HCT116 (cell line): ENCODE results near the gene SEC16A.

Experiments used
- CEBPB ChIP-seq: IDR thresholded peaks from 2 replicates; pipeline ENCODE4 v1.6.1; 2012; ENCODE audit warnings: low read depth
- CTCF ChIP-seq, 3 experiments: fragments of 200-600 bp in 1 of 3; sonication (generic) in 1 of 3; IDR thresholded peaks in 2 of 3; conservative IDR thresholded peaks in 1 of 3; 2 replicates each; pipeline ENCODE4 v1.5.1; 2012 to 2017; ENCODE audit warnings: low read depth in 2 of 3, low read length in 2 of 3, antibody characterized with exemption in 1 of 3, borderline replicate concordance in 1 of 3, control low read depth in 1 of 3, mild to moderate bottlenecking in 1 of 3, mixed read lengths in 1 of 3, mixed run types in 1 of 3, moderate library complexity in 1 of 3; ENCODE audit not compliant: insufficient read depth in 1 of 3
- EZH2 ChIP-seq: fragments of 200-600 bp; sonication (generic); IDR thresholded peaks from 2 replicates; pipeline ENCODE4 v1.6.1; 2017; ENCODE audit warnings: antibody characterized with exemption, mixed run types
- JUND ChIP-seq: IDR thresholded peaks from 2 replicates; pipeline ENCODE4 v1.6.1; 2012

- TF ChIP-seq CTCF (IDR thresholded peaks at IDR 0.05 in 2 of 3, conservative IDR thresholded peaks at IDR 0.05 in 1 of 3; ENCODE audit: borderline replicate concordance in 1 of 3, insufficient read depth in 1 of 3, low read depth in 2 of 3, low read length in 2 of 3) (no peak), JUND (no peak), CEBPB (no peak), EZH2 (no peak)
Measured at GRCh38 chr9:136395020-136395340, 87.9 kb downstream of the SEC16A start.
